SK-N-MC (cell line): ENCODE results near the gene SERPINA6.
"Not testable (repeated sequence)": the region's sequence is repeated elsewhere in the genome, so short reads cannot be mapped to it uniquely, and the experiment has no call there.

Experiments used
- DNase-seq: peaks from one replicate; pipeline ENCODE4 v3.0.0-alpha.2; 2011; ENCODE audit warnings: low read depth, low spot score
- H3K27ac ChIP-seq: fragments of 200-600 bp; sonication (generic); 2 replicates; pipeline ENCODE4 v1.5.1; 2016; ENCODE audit warnings: mixed run types
- H3K36me3 ChIP-seq: fragments of 200-600 bp; sonication (generic); 2 replicates; pipeline ENCODE4 v1.6.1; 2017; ENCODE audit warnings: antibody characterized with exemption, low read length, mixed read lengths; ENCODE audit not compliant: insufficient read depth
- H3K4me3 ChIP-seq: fragments of 200-600 bp; sonication (generic); 2 replicates; pipeline ENCODE4 v1.5.1; 2016
- H3K9ac ChIP-seq: fragments of 200-600 bp; sonication (generic); 2 replicates; pipeline ENCODE4 v1.8.0; 2017; ENCODE audit warnings: mixed run types, mixed read lengths; ENCODE audit not compliant: insufficient read length
- H3K9me3 ChIP-seq: fragments of 200-600 bp; sonication (generic); 2 replicates; pipeline ENCODE4 v1.6.1; 2017; ENCODE audit warnings: low read depth, mild to moderate bottlenecking, antibody characterized with exemption, low read length, moderate library complexity, mixed read lengths
- EZH2 ChIP-seq: fragments of 200-600 bp; sonication (generic); IDR thresholded peaks from one replicate; pipeline ENCODE4 v1.6.1; 2017; ENCODE audit warnings: antibody characterized with exemption
- FOXP2 ChIP-seq: optimal IDR thresholded peaks from 2 replicates; pipeline ENCODE3; 2011; ENCODE audit warnings: mild to moderate bottlenecking, moderate library complexity; ENCODE audit not compliant: insufficient read depth; ENCODE audit errors: extremely low read length, control extremely low read depth
- POLR2AphosphoS5 ChIP-seq: IDR thresholded peaks from 2 replicates; pipeline ENCODE4 v1.6.1; 2012; ENCODE audit warnings: mild to moderate bottlenecking, low read depth, low read length, borderline replicate concordance

SERPINA6 gene

GRCh38 chr14:94357166-94357565 is 34.0 kb upstream of the SERPINA6 start:
- DNase-seq, result no peak
- H3K27ac ChIP-seq, result no peak overlapping the region
- H3K9ac ChIP-seq, result no peak overlapping the region
- TF ChIP-seq EZH2, result no peak
- TF ChIP-seq POLR2AphosphoS5, result no peak
- no peak for TF ChIP-seq FOXP2
- H3K9me3 ChIP-seq, result no peaks in the 10 kb centered on the region
- H3K36me3 ChIP-seq, result no peaks in the 10 kb centered on the region
- no peak overlapping the region for H3K4me3 ChIP-seq

GRCh38 chr14:94356379-94357056 is 33.4 kb upstream of the SERPINA6 start:
- H3K27ac ChIP-seq, result no peak overlapping the region
- no peaks in the 10 kb centered on the region for H3K9me3 ChIP-seq
- H3K36me3 ChIP-seq, result no peaks in the 10 kb centered on the region
- no peak for DNase-seq
- H3K9ac ChIP-seq, result no peak overlapping the region
- H3K4me3 ChIP-seq, result no peak overlapping the region
- TF ChIP-seq POLR2AphosphoS5 (no peak), EZH2 (no peak), FOXP2 (no peak)

DNA sequence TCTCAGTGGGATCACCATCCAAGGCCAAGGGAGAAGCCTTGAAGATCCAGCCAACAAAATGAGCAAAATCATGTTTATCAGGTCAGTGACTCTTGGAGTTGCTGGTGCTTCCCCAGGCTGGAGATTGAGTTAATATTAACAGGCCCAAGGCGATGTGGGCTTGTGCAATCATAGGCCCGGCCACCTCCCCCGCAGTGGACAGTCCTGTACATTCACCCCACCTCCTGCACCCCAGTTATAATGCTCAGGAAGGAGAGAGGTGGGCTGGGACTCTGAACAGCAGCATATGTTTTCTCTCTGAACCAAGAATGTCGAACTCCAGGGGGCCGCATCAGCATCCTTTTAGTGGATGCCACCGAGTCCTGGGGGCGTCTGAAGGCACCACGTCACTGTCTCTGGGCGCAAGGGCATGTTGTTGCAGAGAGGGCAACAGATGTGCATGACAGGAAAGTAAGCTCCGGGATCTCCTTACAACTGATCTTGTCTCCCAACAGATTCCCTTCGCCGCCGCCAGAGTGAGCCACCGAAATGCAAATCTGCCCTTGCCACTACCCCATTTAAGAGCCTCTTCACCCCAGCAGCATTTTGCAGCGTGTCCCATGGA is 32.2 kb upstream of the SERPINA6 start:
- no peak overlapping the region for H3K27ac ChIP-seq
- H3K9ac ChIP-seq, result no peak overlapping the region
- no peak for DNase-seq
- H3K9me3 ChIP-seq, result no peaks in the 10 kb centered on the region
- H3K4me3 ChIP-seq, result no peak overlapping the region
- TF ChIP-seq FOXP2 (no peak), EZH2 (no peak), POLR2AphosphoS5 (no peak)
- no peaks in the 10 kb centered on the region for H3K36me3 ChIP-seq

- TF ChIP-seq EZH2, result no peak
- TF ChIP-seq POLR2AphosphoS5, result no peak
- TF ChIP-seq FOXP2, result no peak
- Histone ChIP-seq H3K27ac (no peak overlapping the region), H3K36me3 (no peaks in the 10 kb centered on the region), H3K4me3 (no peak overlapping the region), H3K9me3 (no peaks in the 10 kb centered on the region), H3K9ac (no peak overlapping the region)
- no peak for DNase-seq
Observed at GRCh38 chr14:94354638-94355185, 31.6 kb upstream of the SERPINA6 start.

GRCh38 chr14:94354190-94354589 is 31.1 kb upstream of the SERPINA6 start:
- not testable (repeated sequence) for H3K27ac ChIP-seq, H3K4me3 ChIP-seq, DNase-seq, H3K9ac ChIP-seq, H3K36me3 ChIP-seq, H3K9me3 ChIP-seq

DNA sequence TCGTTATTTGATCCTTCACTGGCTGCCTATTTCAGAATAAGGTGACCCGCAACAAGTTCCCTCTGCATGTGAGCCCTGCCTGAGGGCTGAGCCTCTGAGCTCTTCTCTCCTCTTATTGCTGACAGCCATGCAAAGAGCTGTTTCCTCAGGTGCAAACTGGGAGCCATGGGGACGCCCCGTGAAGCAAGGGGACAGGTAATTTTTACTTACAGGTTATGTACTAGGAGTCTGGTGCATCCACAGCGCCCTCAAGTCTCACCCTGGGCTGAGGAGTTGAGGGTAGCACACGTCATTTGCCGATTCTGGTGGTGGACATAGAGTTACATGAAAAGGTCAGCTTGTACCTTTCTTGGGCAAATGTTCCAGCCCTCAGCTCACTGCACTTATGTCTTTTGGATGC is 26.1 kb upstream of the SERPINA6 start:
- Histone ChIP-seq H3K9me3 (no peaks in the 10 kb centered on the region), H3K27ac (no peak overlapping the region), H3K4me3 (no peak overlapping the region), H3K9ac (no peak overlapping the region), H3K36me3 (no peaks in the 10 kb centered on the region)
- no peak for DNase-seq
- TF ChIP-seq FOXP2, result no peak
- TF ChIP-seq EZH2, result no peak
- no peak for TF ChIP-seq POLR2AphosphoS5

GRCh38 chr14:94348836-94349235 is 25.7 kb upstream of the SERPINA6 start:
- no peaks in the 10 kb centered on the region for H3K36me3 ChIP-seq
- no peaks in the 10 kb centered on the region for H3K9me3 ChIP-seq
- TF ChIP-seq EZH2 (no peak), POLR2AphosphoS5 (no peak), FOXP2 (no peak)
- H3K9ac ChIP-seq, result no peak overlapping the region
- no peak overlapping the region for H3K4me3 ChIP-seq
- no peak for DNase-seq
- H3K27ac ChIP-seq, result no peak overlapping the region

DNA sequence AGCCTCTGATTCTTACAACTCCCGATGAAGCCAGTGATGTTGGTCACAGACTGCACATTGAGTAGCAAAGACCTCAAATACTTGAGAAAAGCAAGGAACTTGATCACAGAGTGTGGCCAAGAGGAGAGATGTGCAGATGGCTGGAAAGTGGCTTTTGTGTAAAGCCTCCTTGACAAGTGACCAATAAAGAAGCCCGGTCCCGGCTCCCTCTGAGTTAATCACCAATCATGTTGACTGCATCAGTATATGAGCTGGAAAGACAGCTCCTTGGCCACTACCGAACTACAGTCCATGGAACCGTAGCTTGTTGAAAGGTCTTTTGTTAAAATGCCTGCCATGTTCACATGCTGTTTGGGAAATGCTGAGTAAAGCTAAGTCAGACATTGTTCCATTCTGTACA is 23.7 kb upstream of the SERPINA6 start:
- Histone ChIP-seq H3K9me3 (no peaks in the 10 kb centered on the region), H3K9ac (no peak overlapping the region), H3K4me3 (no peak overlapping the region), H3K27ac (no peak overlapping the region), H3K36me3 (no peaks in the 10 kb centered on the region)
- TF ChIP-seq FOXP2 (no peak), EZH2 (no peak), POLR2AphosphoS5 (no peak)
- DNase-seq, result no peak

DNA sequence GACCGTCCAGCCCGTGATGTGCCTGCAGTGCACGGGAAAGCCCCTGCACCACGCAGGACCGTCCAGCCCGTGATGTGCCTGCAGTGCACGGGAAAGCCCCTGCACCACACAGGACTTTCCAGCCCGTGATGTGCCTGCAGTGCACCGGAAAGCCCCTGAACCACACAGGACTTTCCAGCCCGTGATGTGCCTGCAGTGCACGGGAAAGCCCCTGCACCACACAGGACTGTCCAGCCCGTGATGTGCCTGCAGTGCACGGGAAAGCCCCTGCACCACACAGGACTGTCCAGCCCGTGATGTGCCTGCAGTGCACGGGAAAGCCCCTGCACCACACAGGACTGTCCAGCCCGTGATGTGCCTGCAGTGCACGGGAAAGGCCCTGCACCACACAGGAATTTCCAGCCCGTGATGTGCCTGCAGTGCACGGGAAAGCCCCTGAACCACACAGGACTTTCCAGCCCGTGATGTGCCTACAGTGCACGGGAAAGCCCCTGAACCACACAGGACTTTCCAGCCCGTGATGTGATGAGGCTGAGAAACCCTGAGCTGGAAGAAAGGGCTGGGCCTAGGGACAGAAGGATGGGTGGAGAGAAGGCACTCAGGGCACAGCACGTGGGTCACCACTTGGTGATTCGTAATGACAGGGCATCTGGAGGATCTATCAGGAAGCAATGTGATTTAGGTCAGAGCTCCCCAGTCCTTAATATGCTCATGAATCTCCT is 23.1 kb upstream of the SERPINA6 start:
- H3K27ac ChIP-seq, H3K9me3 ChIP-seq, H3K9ac ChIP-seq, DNase-seq, H3K36me3 ChIP-seq, H3K4me3 ChIP-seq: not testable (repeated sequence)
